DND-41 (cell line): Measurements from ENCODE around the gene ATP1A2.

Source experiments
- ATAC-seq: fragments of 200-7000 bp; cut with Tn5 transposase; 3 replicates; pipeline ENCODE4 v1.9.1; 2021; ENCODE audit warnings: low read depth; ENCODE audit not compliant: insufficient read depth
- DNase-seq: peaks from one replicate; pipeline ENCODE4 v3.0.0-alpha.2; 2020
- H2AFZ ChIP-seq: 2 replicates; pipeline ENCODE4 v1.6.0; 2012; ENCODE audit warnings: low read depth, low read length
- H3K27ac ChIP-seq: 2 replicates; pipeline ENCODE4 v1.5.1; 2012; ENCODE audit warnings: low read length, inconsistent platforms
- H3K27me3 ChIP-seq: fragments of 200-600 bp; sonication (generic); 2 replicates; pipeline ENCODE4 v1.6.0; 2012; ENCODE audit warnings: low read length, mild to moderate bottlenecking, inconsistent platforms; ENCODE audit not compliant: insufficient read depth, poor library complexity
- H3K36me3 ChIP-seq: 2 replicates; pipeline ENCODE4 v1.5.1; 2012; ENCODE audit warnings: low read length, inconsistent platforms; ENCODE audit not compliant: insufficient read depth
- H3K4me1 ChIP-seq: 2 replicates; pipeline ENCODE4 v1.5.1; 2012; ENCODE audit warnings: mild to moderate bottlenecking, low read length; ENCODE audit not compliant: insufficient read depth
- H3K4me2 ChIP-seq: 2 replicates; pipeline ENCODE4 v1.6.0; 2012; ENCODE audit warnings: mild to moderate bottlenecking, moderate library complexity, low read length, inconsistent platforms; ENCODE audit not compliant: insufficient read depth
- H3K4me3 ChIP-seq, 2 experiments: fragments of 200-600 bp in 1 of 2; shearing (Covaris generic) in 1 of 2; 2 replicates each; pipeline ENCODE4 v1.5.1; 2012 to 2016; ENCODE audit warnings: inconsistent platforms in 2 of 2, low read length in 2 of 2, mild to moderate bottlenecking in 2 of 2, low read depth in 1 of 2, moderate library complexity in 1 of 2
- H3K79me2 ChIP-seq: 2 replicates; pipeline ENCODE4 v1.6.0; 2012; ENCODE audit warnings: low read length, inconsistent platforms; ENCODE audit not compliant: insufficient read depth
- H3K9ac ChIP-seq: 2 replicates; pipeline ENCODE4 v1.6.0; 2012; ENCODE audit warnings: low read depth, mild to moderate bottlenecking, inconsistent platforms, low read length, moderate library complexity
- H3K9me3 ChIP-seq: 2 replicates; pipeline ENCODE4 v1.5.1; 2012; ENCODE audit warnings: low read length, moderate library complexity, mild to moderate bottlenecking, inconsistent platforms; ENCODE audit not compliant: insufficient read depth, severe bottlenecking
- H4K20me1 ChIP-seq: 2 replicates; pipeline ENCODE4 v1.6.0; 2012; ENCODE audit warnings: low read length; ENCODE audit not compliant: insufficient read depth
- EZH2 ChIP-seq: IDR thresholded peaks from 3 replicates; pipeline ENCODE4 v1.6.1; 2012; ENCODE audit warnings: borderline replicate concordance, low read depth, mild to moderate bottlenecking, moderate library complexity, low read length, inconsistent platforms; ENCODE audit not compliant: severe bottlenecking
- TF ChIP-seq, protein P1 (sequence below): IDR thresholded peaks from 2 replicates; pipeline ENCODE4 v1.5.1; 2012; ENCODE audit warnings: borderline replicate concordance, low read length, moderate library complexity, mild to moderate bottlenecking; ENCODE audit not compliant: poor library complexity, severe bottlenecking; ENCODE audit errors: extremely low read depth

The ATP1A2 gene

DNA sequence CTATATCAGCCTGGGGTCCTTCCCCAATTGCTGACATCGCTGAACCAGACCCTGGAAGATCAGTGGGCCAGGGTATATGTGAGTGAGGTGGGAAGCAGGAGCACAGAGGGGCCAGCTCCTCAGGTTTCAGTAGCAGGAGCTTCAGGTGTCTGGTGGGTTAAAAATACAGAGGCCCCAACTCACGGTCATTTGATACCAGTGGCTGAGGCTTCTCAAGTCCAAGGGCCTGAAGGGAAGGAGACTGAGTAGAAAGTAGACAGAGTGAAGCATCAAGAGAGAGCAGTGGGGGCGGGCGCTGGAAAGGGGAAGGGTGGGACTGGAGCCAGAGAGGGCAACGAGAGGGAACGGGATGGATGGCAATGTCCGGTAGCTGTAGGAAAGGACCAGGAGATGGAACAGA, 72.8 kb downstream of the ATP1A2 start:
- no peak for ATAC-seq
- H3K9ac ChIP-seq, result no peak overlapping the region
- no peaks in the 10 kb centered on the region for H3K9me3 ChIP-seq
- H4K20me1 ChIP-seq, result no peaks in the 10 kb centered on the region
- no peak overlapping the region for H3K4me3 ChIP-seq
- H3K4me1 ChIP-seq, result no peaks in the 10 kb centered on the region
- H3K27me3 ChIP-seq, result peaks cover 5% of the 10 kb centered on the region
- no peak overlapping the region for H3K4me2 ChIP-seq
- H3K27ac ChIP-seq, result no peak overlapping the region
- 0 out of 2 replicates have a peak overlapping the region, but pooled peaks have one; percentile 5 for H2AFZ ChIP-seq
- TF ChIP-seq, protein P1, sequence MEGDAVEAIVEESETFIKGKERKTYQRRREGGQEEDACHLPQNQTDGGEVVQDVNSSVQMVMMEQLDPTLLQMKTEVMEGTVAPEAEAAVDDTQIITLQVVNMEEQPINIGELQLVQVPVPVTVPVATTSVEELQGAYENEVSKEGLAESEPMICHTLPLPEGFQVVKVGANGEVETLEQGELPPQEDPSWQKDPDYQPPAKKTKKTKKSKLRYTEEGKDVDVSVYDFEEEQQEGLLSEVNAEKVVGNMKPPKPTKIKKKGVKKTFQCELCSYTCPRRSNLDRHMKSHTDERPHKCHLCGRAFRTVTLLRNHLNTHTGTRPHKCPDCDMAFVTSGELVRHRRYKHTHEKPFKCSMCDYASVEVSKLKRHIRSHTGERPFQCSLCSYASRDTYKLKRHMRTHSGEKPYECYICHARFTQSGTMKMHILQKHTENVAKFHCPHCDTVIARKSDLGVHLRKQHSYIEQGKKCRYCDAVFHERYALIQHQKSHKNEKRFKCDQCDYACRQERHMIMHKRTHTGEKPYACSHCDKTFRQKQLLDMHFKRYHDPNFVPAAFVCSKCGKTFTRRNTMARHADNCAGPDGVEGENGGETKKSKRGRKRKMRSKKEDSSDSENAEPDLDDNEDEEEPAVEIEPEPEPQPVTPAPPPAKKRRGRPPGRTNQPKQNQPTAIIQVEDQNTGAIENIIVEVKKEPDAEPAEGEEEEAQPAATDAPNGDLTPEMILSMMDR, result no peak
- no peak for TF ChIP-seq EZH2
- H3K79me2 ChIP-seq, result no peaks in the 10 kb centered on the region
- no peaks in the 10 kb centered on the region for H3K36me3 ChIP-seq
- no peak for DNase-seq

DNA sequence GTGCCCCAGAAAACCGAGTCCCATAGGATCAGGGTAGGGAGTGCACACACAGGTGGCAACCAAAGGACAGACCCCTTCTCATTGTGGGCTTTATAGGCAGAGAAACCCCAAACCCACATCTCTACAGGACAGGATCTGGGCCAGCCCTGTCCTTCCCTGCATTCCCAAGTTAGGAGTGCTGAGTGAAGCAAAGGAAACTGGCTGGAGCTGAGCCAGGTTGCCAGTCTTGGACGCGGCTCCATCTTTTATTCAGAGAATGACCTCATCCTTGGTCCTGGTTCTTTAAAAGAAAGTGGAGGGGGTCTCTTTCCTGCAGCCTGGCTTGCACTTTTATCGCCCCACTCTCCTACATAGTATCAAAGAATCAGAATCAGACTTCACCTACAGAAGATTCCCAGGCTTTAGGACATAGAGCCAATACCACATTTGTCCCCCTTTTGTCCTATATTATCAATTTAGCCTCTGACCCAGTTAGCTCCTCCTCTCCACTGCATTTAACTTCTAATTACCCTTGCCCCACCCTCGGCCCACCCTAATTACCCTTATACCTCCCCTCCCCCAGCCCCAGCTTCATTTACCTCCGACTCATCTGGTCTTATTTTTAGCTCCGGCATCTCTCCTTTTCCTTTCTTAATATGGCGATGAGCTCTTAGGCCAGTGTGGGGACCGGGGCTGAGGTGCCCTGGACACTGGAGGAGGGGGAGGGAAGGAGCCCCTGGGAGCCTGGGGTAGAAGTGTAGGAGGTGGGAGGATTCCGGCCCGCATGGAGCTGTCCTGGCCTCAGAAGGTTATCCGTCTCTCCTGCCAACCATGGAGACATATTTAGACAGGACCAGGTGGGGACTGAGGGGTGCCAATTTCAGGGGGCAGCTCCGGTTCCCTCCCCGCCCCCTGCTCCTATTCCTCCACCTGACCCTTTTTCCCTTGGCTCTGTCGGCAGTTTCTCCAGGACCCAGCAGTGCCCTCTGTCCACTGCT, 74.4 kb downstream of the ATP1A2 start, which contains the start of gene CASQ1:
TSS of gene CASQ1 (plus strand) at position 927 of the 977 bp plus-strand sequence. CDS start 177 bp downstream, outside the sequence.
- Histone ChIP-seq H3K4me1 (no peaks in the 10 kb centered on the region), H3K4me3 (no peak within 1 kb of the TSS), H4K20me1 (no peaks in the 10 kb centered on the region), H3K9me3 (no peaks in the 10 kb centered on the region), H3K36me3 (no peaks in the 10 kb centered on the region), H2AFZ (no peak within 1 kb of the TSS), H3K4me2 (no peak within 1 kb of the TSS), H3K27me3 (peaks cover 3% of the 10 kb centered on the region), H3K27ac (no peak within 1 kb of the TSS), H3K79me2 (no peaks in the 10 kb centered on the region), H3K9ac (no peak within 1 kb of the TSS)
- no peak for DNase-seq
- no peak for ATAC-seq
- TF ChIP-seq, protein P1, result no peak
- TF ChIP-seq EZH2, result no peak

DNA sequence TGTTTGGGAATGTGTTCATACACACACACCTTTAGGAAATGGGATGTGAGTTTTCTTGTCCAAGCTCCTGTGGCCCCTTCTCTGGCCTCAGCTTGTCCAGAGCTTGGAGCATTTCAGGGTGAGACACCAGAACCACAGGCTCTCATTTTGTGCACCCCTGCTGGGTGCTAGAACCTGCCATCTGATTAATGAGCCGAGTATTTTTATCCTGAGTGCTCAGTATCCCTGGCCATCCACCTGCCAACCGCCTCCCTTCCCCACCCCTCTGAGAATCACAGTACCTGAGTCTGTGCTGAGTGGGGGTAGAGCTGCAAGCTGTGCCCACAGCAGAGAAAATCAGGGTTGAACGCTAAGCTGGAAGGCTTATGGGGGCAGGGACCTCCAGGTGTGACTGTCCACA, 76.2 kb downstream of the ATP1A2 start:
- peaks cover 6% of the 10 kb centered on the region for H3K27me3 ChIP-seq
- no peak overlapping the region for H3K9ac ChIP-seq
- TF ChIP-seq, protein P1, result no peak
- TF ChIP-seq EZH2, result no peak
- no peaks in the 10 kb centered on the region for H3K4me1 ChIP-seq
- H3K36me3 ChIP-seq, result no peaks in the 10 kb centered on the region
- H2AFZ ChIP-seq, result no peak overlapping the region
- H4K20me1 ChIP-seq, result no peaks in the 10 kb centered on the region
- H3K79me2 ChIP-seq, result no peaks in the 10 kb centered on the region
- H3K27ac ChIP-seq, result no peak overlapping the region
- DNase-seq (no peak), ATAC-seq (no peak)
- no peak overlapping the region for H3K4me3 ChIP-seq
- no peaks in the 10 kb centered on the region for H3K9me3 ChIP-seq
- no peak overlapping the region for H3K4me2 ChIP-seq
